ENCODE results near the gene URM1.
A peak's percentile ranks its signal among the peaks of the same experiment; 100 is the strongest.
"Not testable (repeated sequence)": the region's sequence is repeated elsewhere in the genome, so short reads cannot be mapped to it uniquely, and the experiment has no call there.

Gene URM1

GRCh38 chr9:128411364-128412119 lies 40.4 kb downstream of the URM1 start:
- DNase-seq: no peak

- peak; percentile 52 to 57 for DNase-seq
These were observed 41.1 kb downstream of the URM1 start for GRCh38 chr9:128412120-128412790.

- not testable (repeated sequence) for DNase-seq
These were observed 42.6 kb downstream of the URM1 start for GRCh38 chr9:128413728-128414127.

GRCh38 chr9:128414461-128414860 lies 43.3 kb downstream of the URM1 start:
- DNase-seq: no peak

- DNase-seq: no peak
These were observed 44.1 kb downstream of the URM1 start for GRCh38 chr9:128415281-128415680.

GRCh38 chr9:128416014-128416413 lies 44.8 kb downstream of the URM1 start:
- DNase-seq: no peak

GRCh38 chr9:128416432-128417019 lies 45.4 kb downstream of the URM1 start:
- no peak for DNase-seq

- DNase-seq: no peak
These were observed 48.1 kb downstream of the URM1 start for GRCh38 chr9:128419061-128419925.

GRCh38 chr9:128420060-128420650 lies 49.0 kb downstream of the URM1 start:
- DNase-seq: peak; percentile 39 to 44

- DNase-seq: peak; percentile 29 to 51
These were observed 49.7 kb downstream of the URM1 start, which contains the start of gene CERCAM for GRCh38 chr9:128420651-128421481. Gene CERCAM (plus strand): TSS chr9:128420857. CDS start chr9:128420878, 21 bp downstream.

- DNase-seq: peak in 1 of 2 experiments; percentile 51
These were observed 50.4 kb downstream of the URM1 start for GRCh38 chr9:128421482-128421996.

GRCh38 chr9:128422022-128422782 lies 51.0 kb downstream of the URM1 start:
- not testable (repeated sequence) for DNase-seq

GRCh38 chr9:128422783-128423150 lies 51.6 kb downstream of the URM1 start:
- no peak for DNase-seq

- DNase-seq: not testable (repeated sequence)
These were observed 52.2 kb downstream of the URM1 start for GRCh38 chr9:128423356-128423755.

GRCh38 chr9:128424268-128424780 lies 53.1 kb downstream of the URM1 start:
- DNase-seq: no peak

GRCh38 chr9:128428644-128429512 lies 57.7 kb downstream of the URM1 start:
- DNase-seq: no peak

GRCh38 chr9:128429513-128430086 lies 58.4 kb downstream of the URM1 start:
- DNase-seq: no peak

- no peak for DNase-seq
These were observed 60.0 kb downstream of the URM1 start for GRCh38 chr9:128431207-128431606.

GRCh38 chr9:128434340-128434739 lies 63.2 kb downstream of the URM1 start:
- DNase-seq: no peak

All from Kasumi-1 (cell line).